Measurements from ENCODE around the gene SEMA5A.

Gene SEMA5A

DNA sequence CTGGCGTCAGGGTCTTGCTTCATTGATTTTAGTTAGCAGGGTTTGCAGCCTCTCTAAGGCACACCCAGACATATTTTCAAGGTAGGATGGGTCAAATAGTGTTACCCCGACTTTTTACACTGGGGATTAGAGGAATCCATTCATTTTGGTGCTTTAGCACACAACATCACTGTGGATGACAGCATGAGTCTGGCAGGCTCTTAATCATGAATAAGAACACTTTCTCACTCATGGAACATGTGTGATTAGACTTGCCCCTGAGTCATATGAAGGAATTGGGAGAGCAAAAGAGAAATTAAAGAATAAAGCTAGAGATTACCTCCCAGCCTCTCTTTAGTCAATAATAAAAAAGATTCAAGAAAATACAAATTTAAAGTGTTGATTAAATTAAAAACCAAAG lies 175.6 kb downstream of the SEMA5A start:
- FAIRE-seq = no peak
- DNase-seq (ENCODE audit: insufficient read length, low spot score) = no peak
- TF ChIP-seq, protein P1, sequence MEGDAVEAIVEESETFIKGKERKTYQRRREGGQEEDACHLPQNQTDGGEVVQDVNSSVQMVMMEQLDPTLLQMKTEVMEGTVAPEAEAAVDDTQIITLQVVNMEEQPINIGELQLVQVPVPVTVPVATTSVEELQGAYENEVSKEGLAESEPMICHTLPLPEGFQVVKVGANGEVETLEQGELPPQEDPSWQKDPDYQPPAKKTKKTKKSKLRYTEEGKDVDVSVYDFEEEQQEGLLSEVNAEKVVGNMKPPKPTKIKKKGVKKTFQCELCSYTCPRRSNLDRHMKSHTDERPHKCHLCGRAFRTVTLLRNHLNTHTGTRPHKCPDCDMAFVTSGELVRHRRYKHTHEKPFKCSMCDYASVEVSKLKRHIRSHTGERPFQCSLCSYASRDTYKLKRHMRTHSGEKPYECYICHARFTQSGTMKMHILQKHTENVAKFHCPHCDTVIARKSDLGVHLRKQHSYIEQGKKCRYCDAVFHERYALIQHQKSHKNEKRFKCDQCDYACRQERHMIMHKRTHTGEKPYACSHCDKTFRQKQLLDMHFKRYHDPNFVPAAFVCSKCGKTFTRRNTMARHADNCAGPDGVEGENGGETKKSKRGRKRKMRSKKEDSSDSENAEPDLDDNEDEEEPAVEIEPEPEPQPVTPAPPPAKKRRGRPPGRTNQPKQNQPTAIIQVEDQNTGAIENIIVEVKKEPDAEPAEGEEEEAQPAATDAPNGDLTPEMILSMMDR (IDR thresholded peaks at IDR 0.05; ENCODE audit: insufficient read depth, missing control alignments) = no peak

DNA sequence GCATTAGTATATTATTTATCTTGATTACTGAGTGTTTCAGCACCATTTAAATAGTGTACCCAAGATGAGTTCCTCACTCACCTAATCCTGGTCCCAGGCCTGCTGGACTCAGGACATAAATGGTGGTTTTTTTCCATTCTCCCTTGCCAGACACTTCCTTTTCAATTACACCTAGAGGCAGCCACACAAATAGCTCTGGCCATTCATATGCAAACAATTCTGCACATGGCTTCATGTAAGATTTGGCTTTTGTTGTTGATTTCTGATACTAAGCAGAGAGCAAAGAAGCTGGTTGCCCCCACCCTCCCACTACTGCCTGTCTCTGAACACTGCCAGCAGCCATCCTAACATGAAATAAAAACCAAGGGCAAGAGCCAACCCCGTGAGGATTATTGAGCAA lies 180.4 kb downstream of the SEMA5A start:
- FAIRE-seq (no peak), DNase-seq (ENCODE audit: insufficient read length, low spot score) (no peak)
- TF ChIP-seq, protein P1 (IDR thresholded peaks at IDR 0.05; ENCODE audit: insufficient read depth, missing control alignments) = no peak

DNA sequence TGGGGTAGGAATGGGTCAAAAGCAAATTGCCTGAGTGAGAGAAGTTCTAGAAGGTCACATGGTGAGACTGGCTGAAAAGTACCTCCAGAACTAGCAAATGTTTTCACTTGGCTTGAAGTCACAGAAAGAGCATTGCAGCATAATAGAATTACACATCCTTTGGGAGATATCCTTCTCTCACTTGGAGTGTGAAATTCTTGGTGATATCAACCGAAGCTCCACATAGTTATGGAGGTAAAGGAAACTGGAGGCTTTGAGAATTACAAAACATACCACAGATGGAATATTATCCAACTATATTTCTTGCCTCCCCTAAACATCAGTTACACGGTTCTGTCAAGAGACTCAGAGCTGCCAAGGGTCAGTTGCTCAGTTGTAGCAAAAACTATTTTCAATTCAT lies 182.4 kb downstream of the SEMA5A start:
- DNase-seq (ENCODE audit: insufficient read length, low spot score) (no peak), FAIRE-seq (no peak)
- TF ChIP-seq, protein P1 (IDR thresholded peaks at IDR 0.05; ENCODE audit: insufficient read depth, missing control alignments) = no peak

DNA sequence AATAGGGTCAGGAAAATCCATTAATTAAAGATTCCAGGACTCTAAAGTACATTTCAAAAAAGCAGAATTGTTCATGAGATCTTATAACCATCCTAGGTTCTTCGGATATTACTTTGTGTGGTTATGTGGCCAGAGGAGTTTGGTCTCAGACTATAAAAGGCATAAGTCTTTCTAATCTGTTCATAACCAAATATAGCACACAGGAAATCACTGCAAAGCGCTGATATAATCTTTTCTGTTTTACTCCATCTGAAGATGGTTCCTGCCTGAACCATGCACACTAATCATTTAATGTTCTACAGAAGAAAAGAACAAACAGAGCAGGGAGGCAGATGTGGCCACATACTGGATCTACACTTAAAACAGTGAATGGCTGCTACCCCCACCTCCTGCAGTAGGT lies 182.8 kb downstream of the SEMA5A start:
- TF ChIP-seq, protein P1 (IDR thresholded peaks at IDR 0.05; ENCODE audit: insufficient read depth, missing control alignments) = no peak
- FAIRE-seq (no peak), DNase-seq (ENCODE audit: insufficient read length, low spot score) (no peak)

DNA sequence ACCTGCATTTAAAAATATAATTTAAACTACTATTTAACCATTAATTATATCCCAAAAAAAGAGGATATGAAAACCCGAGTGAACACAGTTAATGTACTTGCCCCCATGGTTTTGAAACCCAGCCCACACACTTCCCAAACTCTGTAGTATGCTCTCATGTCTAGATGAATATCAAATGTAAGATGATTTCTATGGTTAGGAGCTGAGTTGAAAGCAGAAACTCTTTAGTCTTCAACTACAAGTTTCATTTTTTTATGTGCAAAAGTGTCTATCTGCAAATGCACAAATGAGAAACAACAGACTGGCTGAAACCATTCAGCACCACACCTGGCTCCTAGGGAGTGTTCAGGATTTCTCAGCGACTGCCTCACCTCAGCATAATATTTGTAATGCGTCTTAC lies 183.3 kb downstream of the SEMA5A start:
- FAIRE-seq = no peak

DNA sequence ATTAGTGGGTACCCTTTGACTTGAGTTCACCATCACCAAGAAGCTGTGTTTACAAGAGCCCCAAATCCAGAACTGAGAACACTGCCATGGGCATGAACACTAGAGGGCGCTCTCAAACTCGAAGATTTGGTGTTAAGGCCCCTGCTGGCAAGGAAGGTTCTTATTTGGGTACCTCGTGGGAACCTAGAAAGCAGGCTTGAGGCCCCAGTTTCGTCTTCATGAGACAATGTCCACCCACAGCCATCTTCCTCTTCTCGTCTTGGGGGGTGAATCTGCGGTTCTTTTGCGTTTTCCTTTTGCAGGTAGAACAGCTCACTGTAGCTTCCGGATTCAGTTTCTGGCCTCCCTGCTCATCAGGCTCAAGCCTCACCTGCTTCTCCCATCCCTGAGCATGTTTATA lies 184.0 kb downstream of the SEMA5A start:
- TF ChIP-seq, protein P1 (IDR thresholded peaks at IDR 0.05; ENCODE audit: insufficient read depth, missing control alignments) = peak; percentile 59
- FAIRE-seq (no peak), DNase-seq (ENCODE audit: insufficient read length, low spot score) (no peak)

More for the DNA sequence above, 183.3 kb downstream of the SEMA5A start:
- TF ChIP-seq, protein P1 (IDR thresholded peaks at IDR 0.05; ENCODE audit: insufficient read depth, missing control alignments) = no peak
- DNase-seq (ENCODE audit: insufficient read length, low spot score) = no peak

DNA sequence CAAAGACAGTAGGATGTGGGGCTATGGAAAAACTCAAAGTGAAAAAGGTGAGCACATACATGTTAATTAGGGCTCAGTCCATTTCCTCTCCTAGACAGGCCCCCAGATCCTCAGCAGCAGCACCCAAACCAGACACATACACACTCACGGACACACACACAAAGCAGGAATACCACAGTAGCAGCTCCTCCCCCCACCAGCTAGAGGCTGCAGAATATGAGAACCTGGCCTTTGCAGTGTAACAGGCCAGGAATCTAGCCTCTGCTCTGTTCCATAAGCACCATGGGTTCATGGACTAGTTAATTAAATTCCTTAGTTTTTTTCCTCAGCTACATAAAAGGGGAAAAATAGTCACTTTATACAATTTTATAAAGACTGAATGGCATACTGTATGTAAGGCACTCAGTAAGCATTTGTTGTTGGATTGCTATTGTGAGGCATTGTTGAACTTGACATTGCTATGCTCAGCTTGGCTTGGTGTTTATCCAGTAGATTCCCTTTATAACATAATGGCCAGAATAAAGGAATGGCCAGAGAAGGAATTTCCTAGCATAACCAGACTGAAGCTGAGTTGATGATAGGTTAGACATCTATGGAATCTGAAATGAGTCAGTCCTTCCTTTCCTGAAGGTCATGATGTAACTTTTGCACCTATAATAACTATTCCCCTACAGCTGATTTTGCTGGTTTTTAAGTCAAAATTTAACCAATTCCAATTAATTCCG lies 186.8 kb downstream of the SEMA5A start:
- DNase-seq (ENCODE audit: insufficient read length, low spot score) = no peak
- TF ChIP-seq, protein P1 (IDR thresholded peaks at IDR 0.05; ENCODE audit: insufficient read depth, missing control alignments) = no peak
- no peak for FAIRE-seq

Measured in D721Med (cell line).